PC-9 (cell line): Measurements from ENCODE around the gene REPS2. TPM values are rescaled to one million over a fixed set of nuclear protein-coding genes. Genes with fewer than 3 reads are reported as not detected.

Source experiments
- BruUV-seq: library from RNA; stranded (reverse); fragments of 400-500 nt; replicated peaks from 2 replicates; lab custom pipeline; 2021; lab: Mats Ljungman, UMichigan
- CTCF ChIA-PET: fragments of 300-600 bp; sonication (Branson Sonifier 250); formaldehyde crosslinking; loops from one replicate; lab custom pipeline; 2022; ENCODE audit warnings: antibody characterized with exemption; lab: Charles Lee
- POLR2A ChIA-PET: fragments of 300-600 bp; sonication (Branson Sonifier 250); formaldehyde crosslinking; loops from one replicate; lab custom pipeline; 2022; ENCODE audit warnings: antibody characterized with exemption; ENCODE audit not compliant: unreplicated experiment; lab: Charles Lee
- DNase-seq, 2 experiments: peaks; one replicate each; pipeline versions ENCODE4 v3.0.0 to v3.0.0-alpha.2; 2015 to 2022; ENCODE audit warnings: mixed read lengths in 1 of 2
- H2AFZ ChIP-seq: fragments of 200-600 bp; sonication (generic); 2 replicates; pipeline ENCODE4 v1.8.1; 2017; ENCODE audit warnings: antibody characterized with exemption
- H3F3A ChIP-seq: fragments of 200-600 bp; sonication (generic); 2 replicates; pipeline ENCODE4 v1.8.1; 2017; ENCODE audit warnings: antibody characterized with exemption, mild to moderate bottlenecking, low read depth; ENCODE audit not compliant: insufficient read depth
- H3K27ac ChIP-seq: fragments of 200-600 bp; sonication (generic); 2 replicates; pipeline ENCODE4 v1.6.1; 2016; ENCODE audit warnings: mixed run types
- H3K27me3 ChIP-seq: fragments of 200-600 bp; sonication (generic); 2 replicates; pipeline ENCODE4 v1.6.1; 2016; ENCODE audit warnings: low read depth, mixed run types; ENCODE audit not compliant: insufficient read depth
- H3K36me3 ChIP-seq: fragments of 200-600 bp; sonication (generic); 2 replicates; pipeline ENCODE4 v1.6.1; 2016; ENCODE audit warnings: low read depth, mixed run types
- H3K4me1 ChIP-seq: fragments of 200-600 bp; sonication (generic); replicated peaks from 2 replicates; pipeline ENCODE4 v1.6.1; 2016; ENCODE audit warnings: mixed run types; ENCODE audit not compliant: insufficient read depth
- H3K4me2 ChIP-seq: fragments of 200-600 bp; sonication (generic); 2 replicates; pipeline ENCODE4 v1.6.1; 2017; ENCODE audit warnings: mixed run types
- H3K4me3 ChIP-seq: fragments of 200-600 bp; sonication (generic); 2 replicates; pipeline ENCODE4 v1.6.1; 2016; ENCODE audit warnings: mixed run types
- H3K79me2 ChIP-seq: fragments of 200-600 bp; sonication (generic); 2 replicates; pipeline ENCODE4 v1.6.1; 2017; ENCODE audit warnings: low read depth, mixed run types
- H3K9me2 ChIP-seq: fragments of 200-600 bp; sonication (generic); 2 replicates; pipeline ENCODE4 v1.8.1; 2017; ENCODE audit warnings: mild to moderate bottlenecking; ENCODE audit not compliant: insufficient read depth
- H3K9me3 ChIP-seq: fragments of 200-600 bp; sonication (generic); 2 replicates; pipeline ENCODE4 v1.8.1; 2016; ENCODE audit warnings: low read depth; ENCODE audit not compliant: insufficient read depth
- H4K20me1 ChIP-seq: fragments of 200-600 bp; sonication (generic); 2 replicates; pipeline ENCODE4 v1.8.1; 2017; ENCODE audit not compliant: insufficient read depth
- CTCF ChIP-seq: fragments of 200-600 bp; sonication (generic); conservative IDR thresholded peaks from 2 replicates; pipeline ENCODE4 v1.6.1; 2017; ENCODE audit warnings: mixed run types, antibody characterized with exemption, mild to moderate bottlenecking, moderate library complexity
- EZH2 ChIP-seq: fragments of 200-600 bp; sonication (generic); IDR thresholded peaks from 2 replicates; pipeline ENCODE4 v1.8.0; 2017; ENCODE audit warnings: antibody characterized with exemption, low read depth
- intact Hi-C: fragments of 100-400 bp; cut with micrococcal nuclease; formaldehyde crosslinking; loops from one replicate; pipeline ENCODE4 v1.10.0; 2022; ENCODE audit not compliant: unreplicated experiment
- total RNA-seq: library from RNA; stranded (reverse); gene quantifications from 2 replicates; pipeline ENCODE4 v1.2.3, GENCODE V29; 2021

Gene REPS2
- total RNA-seq, 1 experiment from 2014 or later: 29.2 TPM

GRCh38 chrX:16910376-16910775, 36.1 kb upstream of the REPS2 start:
- Histone ChIP-seq H3K9me3 (no peaks in the 10 kb centered on the region), H4K20me1 (no peaks in the 10 kb centered on the region), H3K36me3 (no peaks in the 10 kb centered on the region), H3K27ac (no peak overlapping the region), H3K27me3 (no peaks in the 10 kb centered on the region), H3F3A (no peaks in the 10 kb centered on the region), H3K9me2 (no peaks in the 10 kb centered on the region), H3K4me2 (no peak overlapping the region), H3K4me1 (no peaks in the 10 kb centered on the region), H2AFZ (no peak overlapping the region), H3K4me3 (no peak overlapping the region), H3K79me2 (no peaks in the 10 kb centered on the region)
- TF ChIP-seq CTCF (no peak), EZH2 (no peak)
- intact Hi-C loops: no loop called here
- CTCF ChIA-PET: no interaction called here
- POLR2A ChIA-PET: no interaction called here
- DNase-seq: no peak
- no TSS peak for BruUV-seq

- Histone ChIP-seq H3K79me2 (no peaks in the 10 kb centered on the region), H3K9me2 (no peaks in the 10 kb centered on the region), H3F3A (no peaks in the 10 kb centered on the region), H2AFZ (no peak overlapping the region), H3K27me3 (no peaks in the 10 kb centered on the region), H3K4me1 (no peaks in the 10 kb centered on the region), H3K4me3 (no peak overlapping the region), H3K4me2 (no peak overlapping the region), H3K27ac (no peak overlapping the region), H3K36me3 (no peaks in the 10 kb centered on the region), H4K20me1 (no peaks in the 10 kb centered on the region), H3K9me3 (no peaks in the 10 kb centered on the region)
- POLR2A ChIA-PET: no interaction called here
- TF ChIP-seq CTCF (no peak), EZH2 (no peak)
- DNase-seq: no peak
- BruUV-seq: no TSS peak
- intact Hi-C loops: no loop called here
- CTCF ChIA-PET: no interaction called here
These were observed 32.4 kb upstream of the REPS2 start for GRCh38 chrX:16914058-16914457.

- no peaks in the 10 kb centered on the region for H3K27me3 ChIP-seq
- H3F3A ChIP-seq: no peaks in the 10 kb centered on the region
- H2AFZ ChIP-seq: no peak overlapping the region
- BruUV-seq: no TSS peak
- H3K27ac ChIP-seq: no peak overlapping the region
- TF ChIP-seq CTCF (no peak), EZH2 (no peak)
- H3K36me3 ChIP-seq: no peaks in the 10 kb centered on the region
- H3K4me3 ChIP-seq: no peak overlapping the region
- H3K4me2 ChIP-seq: no peak overlapping the region
- no peak for DNase-seq
- no peaks in the 10 kb centered on the region for H3K79me2 ChIP-seq
- H4K20me1 ChIP-seq: no peaks in the 10 kb centered on the region
- POLR2A ChIA-PET: no interaction called here
- H3K9me3 ChIP-seq: no peaks in the 10 kb centered on the region
- CTCF ChIA-PET: no interaction called here
- intact Hi-C loops: no loop called here
- H3K4me1 ChIP-seq: no peaks in the 10 kb centered on the region
- no peaks in the 10 kb centered on the region for H3K9me2 ChIP-seq
These were observed 29.9 kb upstream of the REPS2 start for GRCh38 chrX:16916561-16916960.
